Mammary epithelial cell (primary cell): ENCODE results near the gene OR5H2.

ENCODE experiments used
- EZH2 ChIP-seq: IDR thresholded peaks from 2 replicates; pipeline ENCODE4 v1.6.1; 2012; ENCODE audit warnings: low read length, inconsistent platforms, borderline replicate concordance
- TF ChIP-seq, protein P1 (sequence below), 2 donors: IDR thresholded peaks in 1 of 2; conservative IDR thresholded peaks in 1 of 2; 2 replicates each; pipeline ENCODE4 v1.5.1; 2011 to 2012; ENCODE audit warnings: inconsistent platforms in 2 of 2, low read length in 2 of 2, mild to moderate bottlenecking in 2 of 2, control low read depth in 1 of 2, low read depth in 1 of 2; ENCODE audit not compliant: insufficient read depth in 1 of 2; ENCODE audit errors: extremely low read depth in 1 of 2

DNA sequence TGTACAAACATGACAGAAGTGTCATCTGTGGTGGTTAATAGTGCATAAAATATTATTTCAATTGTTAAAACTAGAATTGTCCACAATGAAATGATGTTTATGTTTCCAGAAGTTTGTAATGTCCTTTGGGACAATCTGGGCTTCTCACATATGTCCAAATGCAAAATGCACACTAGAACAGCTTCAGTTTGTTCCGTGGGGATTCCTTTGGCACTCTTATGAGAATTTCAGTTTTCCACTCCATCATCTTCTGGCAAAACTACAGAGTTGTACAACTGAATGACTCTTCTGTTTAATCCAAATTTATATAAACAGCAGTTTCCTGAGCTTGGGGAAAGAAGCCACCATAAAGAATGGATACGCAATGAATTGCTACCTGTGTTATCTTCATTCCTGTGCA, 20.3 kb upstream of the OR5H2 start:
- TF ChIP-seq, protein P1, sequence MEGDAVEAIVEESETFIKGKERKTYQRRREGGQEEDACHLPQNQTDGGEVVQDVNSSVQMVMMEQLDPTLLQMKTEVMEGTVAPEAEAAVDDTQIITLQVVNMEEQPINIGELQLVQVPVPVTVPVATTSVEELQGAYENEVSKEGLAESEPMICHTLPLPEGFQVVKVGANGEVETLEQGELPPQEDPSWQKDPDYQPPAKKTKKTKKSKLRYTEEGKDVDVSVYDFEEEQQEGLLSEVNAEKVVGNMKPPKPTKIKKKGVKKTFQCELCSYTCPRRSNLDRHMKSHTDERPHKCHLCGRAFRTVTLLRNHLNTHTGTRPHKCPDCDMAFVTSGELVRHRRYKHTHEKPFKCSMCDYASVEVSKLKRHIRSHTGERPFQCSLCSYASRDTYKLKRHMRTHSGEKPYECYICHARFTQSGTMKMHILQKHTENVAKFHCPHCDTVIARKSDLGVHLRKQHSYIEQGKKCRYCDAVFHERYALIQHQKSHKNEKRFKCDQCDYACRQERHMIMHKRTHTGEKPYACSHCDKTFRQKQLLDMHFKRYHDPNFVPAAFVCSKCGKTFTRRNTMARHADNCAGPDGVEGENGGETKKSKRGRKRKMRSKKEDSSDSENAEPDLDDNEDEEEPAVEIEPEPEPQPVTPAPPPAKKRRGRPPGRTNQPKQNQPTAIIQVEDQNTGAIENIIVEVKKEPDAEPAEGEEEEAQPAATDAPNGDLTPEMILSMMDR (conservative IDR thresholded peaks at IDR 0.05 in 1 of 2, IDR thresholded peaks at IDR 0.05 in 1 of 2; ENCODE audit: extremely low read depth in 1 of 2, insufficient read depth in 1 of 2, low read depth in 1 of 2, low read length in 2 of 2) = no peak
- no peak for TF ChIP-seq EZH2
